Memory B cell (primary cell): ENCODE results near the gene PDE2A.

Source experiments
- ATAC-seq: fragments of 150-1000 bp; cut with Tn5 transposase; 2 replicates; pipeline ENCODE4 v1.10.0; 2021; ENCODE audit warnings: low read depth, mild to moderate bottlenecking, moderate library complexity
- DNase-seq, 2 donors: peaks; one replicate each; pipeline ENCODE4 v3.0.0; 2022; ENCODE audit warnings: low spot score in 2 of 2
- H3K27ac Mint-ChIP-seq: one replicate; pipeline ENCODE4 v1.8.0; 2022; ENCODE audit warnings: mild to moderate bottlenecking, moderate library complexity, mixed read lengths
- H3K27me3 Mint-ChIP-seq: one replicate; pipeline ENCODE4 v1.8.0; 2022; ENCODE audit warnings: mixed read lengths
- H3K36me3 Mint-ChIP-seq: one replicate; pipeline ENCODE4 v1.8.0; 2022; ENCODE audit warnings: mild to moderate bottlenecking, mixed read lengths
- H3K4me1 Mint-ChIP-seq: one replicate; pipeline ENCODE4 v1.8.0; 2022; ENCODE audit warnings: mixed read lengths
- H3K4me3 Mint-ChIP-seq: one replicate; pipeline ENCODE4 v1.8.0; 2022; ENCODE audit warnings: mild to moderate bottlenecking, moderate library complexity, mixed read lengths
- H3K9me3 Mint-ChIP-seq: one replicate; pipeline ENCODE4 v1.8.0; 2022; ENCODE audit warnings: mixed read lengths

The PDE2A gene

GRCh38 chr11:72602250-72602904, 71.8 kb downstream of the PDE2A start:
- H3K4me3 Mint-ChIP-seq: no peak overlapping the region

GRCh38 chr11:72600557-72600956, 73.7 kb downstream of the PDE2A start:
- no peaks in the 10 kb centered on the region for H3K36me3 Mint-ChIP-seq
- H3K4me1 Mint-ChIP-seq: peaks cover 5% of the 10 kb centered on the region
- DNase-seq (no peak), ATAC-seq (no peak)
- H3K4me3 Mint-ChIP-seq: no peak overlapping the region
- H3K27me3 Mint-ChIP-seq: peaks cover 30% of the 10 kb centered on the region
- no peak overlapping the region for H3K27ac Mint-ChIP-seq
- no peaks in the 10 kb centered on the region for H3K9me3 Mint-ChIP-seq

More at GRCh38 chr11:72602250-72602904, 71.8 kb downstream of the PDE2A start:
- DNase-seq (no peak), ATAC-seq (no peak)
- no peak overlapping the region for H3K27ac Mint-ChIP-seq
- peaks cover 5% of the 10 kb centered on the region for H3K4me1 Mint-ChIP-seq
- H3K9me3 Mint-ChIP-seq: no peaks in the 10 kb centered on the region
- H3K27me3 Mint-ChIP-seq: peaks cover 34% of the 10 kb centered on the region
- no peaks in the 10 kb centered on the region for H3K36me3 Mint-ChIP-seq

- no peak overlapping the region for H3K4me3 Mint-ChIP-seq
These were observed 74.7 kb downstream of the PDE2A start for GRCh38 chr11:72599325-72600117.

GRCh38 chr11:72598906-72599305, 75.3 kb downstream of the PDE2A start:
- ATAC-seq (no peak), DNase-seq (no peak)
- Mint-ChIP-seq H3K4me3 (no peak overlapping the region), H3K27me3 (peaks cover 21% of the 10 kb centered on the region), H3K36me3 (no peaks in the 10 kb centered on the region), H3K4me1 (peaks cover 3% of the 10 kb centered on the region), H3K27ac (no peak overlapping the region), H3K9me3 (no peaks in the 10 kb centered on the region)

More at GRCh38 chr11:72599325-72600117, 74.7 kb downstream of the PDE2A start:
- Mint-ChIP-seq H3K36me3 (no peaks in the 10 kb centered on the region), H3K27ac (no peak overlapping the region), H3K4me1 (peaks cover 5% of the 10 kb centered on the region), H3K9me3 (no peaks in the 10 kb centered on the region), H3K27me3 (peaks cover 27% of the 10 kb centered on the region)
- DNase-seq (no peak), ATAC-seq (no peak)

GRCh38 chr11:72598466-72598865, 75.8 kb downstream of the PDE2A start:
- Mint-ChIP-seq H3K4me1 (peaks cover 3% of the 10 kb centered on the region), H3K9me3 (no peaks in the 10 kb centered on the region), H3K27me3 (peaks cover 19% of the 10 kb centered on the region), H3K27ac (no peak overlapping the region), H3K36me3 (no peaks in the 10 kb centered on the region), H3K4me3 (no peak overlapping the region)
- ATAC-seq: no peak
- no peak for DNase-seq

- Mint-ChIP-seq H3K9me3 (no peaks in the 10 kb centered on the region), H3K4me3 (no peak overlapping the region), H3K27ac (no peak overlapping the region), H3K36me3 (no peaks in the 10 kb centered on the region), H3K27me3 (peaks cover 15% of the 10 kb centered on the region), H3K4me1 (peaks cover 7% of the 10 kb centered on the region)
- ATAC-seq (no peak), DNase-seq (no peak)
These were observed 76.5 kb downstream of the PDE2A start for GRCh38 chr11:72597721-72598120.

GRCh38 chr11:72595292-72595684, 78.9 kb downstream of the PDE2A start:
- no peaks in the 10 kb centered on the region for H3K9me3 Mint-ChIP-seq
- H3K4me1 Mint-ChIP-seq: peaks cover 27% of the 10 kb centered on the region
- peaks cover 20% of the 10 kb centered on the region for H3K27me3 Mint-ChIP-seq
- DNase-seq (no peak), ATAC-seq (no peak)
- H3K4me3 Mint-ChIP-seq: no peak overlapping the region
- no peak overlapping the region for H3K27ac Mint-ChIP-seq
- no peaks in the 10 kb centered on the region for H3K36me3 Mint-ChIP-seq

- Mint-ChIP-seq H3K9me3 (no peaks in the 10 kb centered on the region), H3K27ac (no peak overlapping the region), H3K4me1 (peaks cover 27% of the 10 kb centered on the region), H3K27me3 (peaks cover 20% of the 10 kb centered on the region), H3K36me3 (no peaks in the 10 kb centered on the region), H3K4me3 (no peak overlapping the region)
- ATAC-seq: no peak
- DNase-seq: no peak
These were observed 79.5 kb downstream of the PDE2A start for GRCh38 chr11:72594493-72595291.

- no peaks in the 10 kb centered on the region for H3K36me3 Mint-ChIP-seq
- H3K27me3 Mint-ChIP-seq: peaks cover 16% of the 10 kb centered on the region
- ATAC-seq (no peak), DNase-seq (no peak)
- H3K9me3 Mint-ChIP-seq: no peaks in the 10 kb centered on the region
- H3K4me1 Mint-ChIP-seq: peaks cover 27% of the 10 kb centered on the region
- H3K27ac Mint-ChIP-seq: peak overlapping the region; percentile 70
- no peak overlapping the region for H3K4me3 Mint-ChIP-seq
These were observed 81.3 kb downstream of the PDE2A start for GRCh38 chr11:72592698-72593495.

GRCh38 chr11:72591785-72592502, 82.3 kb downstream of the PDE2A start:
- H3K4me1 Mint-ChIP-seq: peaks cover 24% of the 10 kb centered on the region
- peak overlapping the region; percentile 70 for H3K27ac Mint-ChIP-seq
- H3K9me3 Mint-ChIP-seq: no peaks in the 10 kb centered on the region
- peak; percentile 48 to 66 for DNase-seq
- peak; percentile 95 for ATAC-seq
- H3K36me3 Mint-ChIP-seq: no peaks in the 10 kb centered on the region
- H3K27me3 Mint-ChIP-seq: peaks cover 16% of the 10 kb centered on the region
- H3K4me3 Mint-ChIP-seq: peak overlapping the region; percentile 32

- Mint-ChIP-seq H3K36me3 (no peaks in the 10 kb centered on the region), H3K4me3 (peak overlapping the region; percentile 45), H3K4me1 (peaks cover 24% of the 10 kb centered on the region), H3K9me3 (no peaks in the 10 kb centered on the region), H3K27me3 (peaks cover 16% of the 10 kb centered on the region), H3K27ac (peak overlapping the region; percentile 70)
- ATAC-seq (no peak), DNase-seq (no peak)
These were observed 83.2 kb downstream of the PDE2A start for GRCh38 chr11:72591023-72591422.

GRCh38 chr11:72589802-72590761, 84.1 kb downstream of the PDE2A start:
- peak; percentile 46 for DNase-seq
- Mint-ChIP-seq H3K9me3 (no peaks in the 10 kb centered on the region), H3K27ac (no peak overlapping the region), H3K27me3 (peaks cover 14% of the 10 kb centered on the region), H3K4me1 (peaks cover 30% of the 10 kb centered on the region), H3K4me3 (peak overlapping the region; percentile 75), H3K36me3 (no peaks in the 10 kb centered on the region)
- peak; percentile 18 for ATAC-seq
